HG03139 (cell line): ENCODE results near the gene MYL6B.

Experiments
- ATAC-seq: cut with Tn5 transposase; IDR thresholded peaks from one replicate; pipeline ENCODE4 v1.9.1; 2021; ENCODE audit not compliant: unreplicated experiment

The MYL6B gene

GRCh38 chr12:56204275-56204674 lies 51.9 kb downstream of the MYL6B start:
- no peak for ATAC-seq

GRCh38 chr12:56205445-56205844 lies 53.1 kb downstream of the MYL6B start:
- ATAC-seq = no peak

DNA sequence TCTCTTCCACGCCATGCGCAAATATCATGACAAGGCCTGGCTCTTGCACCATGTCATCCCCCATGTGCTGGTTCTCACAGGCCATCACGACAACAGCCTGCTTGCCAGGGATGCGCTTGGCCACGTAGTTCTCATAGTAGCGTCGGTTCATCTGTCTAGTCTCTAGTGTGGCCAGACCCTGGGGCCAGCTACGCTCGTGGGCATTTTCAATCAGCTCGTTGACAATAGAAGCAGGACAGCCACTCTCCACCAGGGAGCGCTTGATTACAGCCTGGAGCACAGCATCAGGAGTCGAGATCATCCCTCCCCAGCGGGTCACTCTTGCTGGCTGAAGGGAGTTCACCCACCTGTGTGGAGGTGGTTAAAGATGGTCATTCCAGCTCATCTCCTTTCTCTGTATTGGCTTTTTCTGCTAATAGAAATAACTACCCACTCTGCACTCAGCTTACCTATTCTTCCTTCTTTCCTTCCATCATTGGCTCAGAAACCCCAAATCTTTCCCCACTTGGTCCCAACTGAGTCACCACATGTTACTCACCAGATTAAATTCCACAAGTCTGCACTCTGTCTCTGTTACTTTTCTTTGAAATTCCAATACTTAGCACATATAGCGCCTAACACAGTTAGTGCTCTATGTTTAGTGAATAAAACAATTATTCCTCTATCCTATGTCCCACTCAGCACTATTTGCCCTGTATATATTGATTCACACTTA lies 54.2 kb downstream of the MYL6B start:
- no peak for ATAC-seq
